Activated naive CD4-positive, alpha-beta T cell treated with anti-CD3 and anti-CD28 coated beads for 36 hours (primary cell): ENCODE data around the gene ST14. TPM values are rescaled to one million over a fixed set of nuclear protein-coding genes. Genes with fewer than 3 reads are reported as not detected.
"Not testable (repeated sequence)": the region's sequence is repeated elsewhere in the genome, so short reads cannot be mapped to it uniquely, and the experiment has no call there.

ENCODE experiments used
- CTCF ChIA-PET: fragments of 350-600 bp; sonication (Branson Sonifier 250); formaldehyde crosslinking; loops from one replicate; lab custom pipeline; 2021; ENCODE audit warnings: antibody characterized with exemption; lab: Charles Lee
- DNase-seq: peaks from one replicate; pipeline ENCODE4 v3.0.0-alpha.2; 2020
- H3K27ac Mint-ChIP-seq: one replicate; pipeline ENCODE4 v1.8.0; 2021; ENCODE audit warnings: mild to moderate bottlenecking, mixed read lengths
- H3K27me3 Mint-ChIP-seq: one replicate; pipeline ENCODE4 v1.8.0; 2021; ENCODE audit warnings: low read depth, mixed read lengths
- H3K36me3 Mint-ChIP-seq: one replicate; pipeline ENCODE4 v1.8.0; 2021; ENCODE audit warnings: low read depth, mixed read lengths
- H3K4me1 Mint-ChIP-seq: one replicate; pipeline ENCODE4 v1.8.0; 2021; ENCODE audit warnings: low read depth, mixed read lengths
- H3K4me3 Mint-ChIP-seq: one replicate; pipeline ENCODE4 v1.8.0; 2021; ENCODE audit warnings: mild to moderate bottlenecking, moderate library complexity, mixed read lengths
- H3K9me3 Mint-ChIP-seq: one replicate; pipeline ENCODE4 v1.8.0; 2021; ENCODE audit warnings: mixed read lengths
- intact Hi-C: fragments of 100-400 bp; cut with micrococcal nuclease; formaldehyde crosslinking; loops from one replicate; pipeline ENCODE4 v1.15.1; 2023
- total RNA-seq, 2 experiments: library from RNA; stranded (reverse); gene quantifications; one replicate each; pipeline ENCODE4 v1.2.3, GENCODE V29; 2021

The ST14 gene
- total RNA-seq, 2 experiments from 2014 or later: not detected

DNA sequence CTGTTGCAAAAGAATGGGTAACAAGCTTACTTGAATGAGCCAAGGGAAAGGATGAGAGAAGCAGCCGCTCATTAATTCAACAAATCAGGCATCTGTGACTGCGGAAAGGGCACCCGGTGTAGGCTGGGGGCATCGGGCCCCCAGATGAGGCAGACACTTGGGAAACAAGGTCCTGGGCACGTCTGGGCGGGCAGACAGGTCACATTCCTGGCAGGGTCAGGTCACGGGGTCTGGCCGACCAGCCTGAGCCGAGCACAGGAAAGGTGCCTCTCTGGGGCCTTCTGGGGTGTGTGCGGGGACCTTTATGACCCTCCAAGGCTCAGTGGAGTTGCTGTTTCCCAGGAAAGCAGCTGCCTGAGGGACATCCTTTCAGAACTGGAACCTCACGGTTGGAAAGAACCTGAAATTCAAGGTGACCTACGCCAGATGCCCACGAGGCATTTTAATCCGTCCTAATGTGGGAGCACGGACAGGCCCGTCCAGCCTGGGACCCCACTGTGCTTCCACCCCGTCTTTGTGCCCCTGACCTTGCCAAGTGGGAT lies 57.1 kb downstream of the ST14 start:
- intact Hi-C loops: no loop called here
- CTCF ChIA-PET: interaction anchor here (0.6 to 1.7 kb wide), 5 partner anchors 71 to 304 kb away, joined by 3 to 12 read pairs (median 3); no protein-coding TSS in a partner anchor
- no peak for DNase-seq
- no peak overlapping the region for H3K27ac Mint-ChIP-seq
- H3K9me3 Mint-ChIP-seq: no peaks in the 10 kb centered on the region
- H3K4me3 Mint-ChIP-seq: no peak overlapping the region
- H3K4me1 Mint-ChIP-seq: no peaks in the 10 kb centered on the region
- no peaks in the 10 kb centered on the region for H3K27me3 Mint-ChIP-seq
- no peaks in the 10 kb centered on the region for H3K36me3 Mint-ChIP-seq

DNA sequence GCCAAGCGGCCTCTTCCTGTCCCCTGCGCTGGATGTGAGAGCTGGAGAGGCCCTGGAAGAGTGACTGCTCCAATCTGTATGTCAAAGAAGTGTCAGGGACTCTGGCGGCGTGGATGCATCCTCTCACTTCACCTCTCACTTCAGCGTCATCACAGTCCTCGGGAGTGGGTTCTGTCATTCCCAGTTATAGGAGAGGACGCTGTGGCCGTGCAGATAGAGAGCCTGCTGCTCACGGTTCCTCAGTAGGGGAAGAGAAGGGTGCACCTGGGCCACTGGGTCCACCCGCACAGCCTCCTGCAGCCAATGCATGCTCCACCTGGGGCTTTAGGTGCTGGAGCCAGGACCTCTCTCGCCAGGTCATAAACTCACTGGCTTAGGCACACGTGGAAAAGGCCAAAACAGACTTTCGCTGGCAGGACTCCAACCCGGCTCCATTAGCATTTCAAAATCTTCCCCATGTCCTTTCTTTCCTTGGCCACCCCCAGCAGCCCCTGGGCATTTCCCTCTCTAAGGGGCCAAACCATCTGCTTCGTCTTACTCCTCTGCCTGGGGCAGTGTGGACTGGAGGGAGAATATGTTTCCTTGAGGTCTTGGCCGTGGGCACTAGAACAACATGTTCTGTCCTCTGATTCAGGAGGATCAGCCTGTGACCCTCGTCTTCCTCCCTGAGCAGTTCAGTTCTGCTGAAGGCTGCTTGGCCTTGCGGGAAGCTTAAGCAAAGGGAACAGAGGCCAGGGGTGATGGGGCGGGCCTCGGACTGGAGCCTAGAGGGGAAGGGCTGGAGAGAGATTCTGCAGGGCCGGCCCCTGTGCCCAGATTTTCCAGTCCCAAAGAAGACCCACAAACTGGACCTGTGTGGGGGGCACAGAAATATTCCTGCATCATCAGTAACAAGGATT lies 57.8 kb downstream of the ST14 start:
- no peak overlapping the region for H3K27ac Mint-ChIP-seq
- CTCF ChIA-PET: interaction anchor here (0.7 to 0.8 kb wide), 2 partner anchors 217 to 293 kb away, joined by 3 read pairs; no protein-coding TSS in a partner anchor
- intact Hi-C loops: no loop called here

DNA sequence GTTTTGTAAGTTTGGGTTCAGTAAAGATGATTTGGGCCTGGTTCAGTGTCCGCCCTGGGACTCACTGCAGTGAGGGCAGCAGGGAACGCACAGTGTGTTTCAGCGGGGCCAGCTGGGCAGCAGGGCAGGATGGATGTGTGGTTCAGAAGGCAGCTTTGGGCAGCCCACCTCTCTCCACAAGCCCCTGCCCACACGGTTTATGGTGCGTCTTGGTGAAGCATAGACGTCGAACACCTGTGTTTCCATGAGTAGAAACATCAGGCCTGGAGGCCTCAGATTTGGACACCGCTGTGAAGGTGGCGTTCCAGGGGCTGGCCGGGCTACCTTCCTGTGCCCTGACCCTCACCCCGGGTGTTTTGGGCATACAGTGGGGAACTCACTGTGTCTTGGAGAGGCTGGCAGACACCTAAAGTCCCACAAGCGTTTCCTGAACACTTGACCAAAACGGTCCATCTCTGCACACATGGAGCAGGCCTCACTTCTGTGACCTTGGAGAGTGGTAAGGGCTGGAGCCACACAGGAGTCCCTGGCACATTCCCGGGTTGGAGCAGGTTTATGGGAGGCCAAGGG lies 59.0 kb downstream of the ST14 start:
- no peaks in the 10 kb centered on the region for H3K9me3 Mint-ChIP-seq
- no peaks in the 10 kb centered on the region for H3K4me1 Mint-ChIP-seq
- no peak overlapping the region for H3K27ac Mint-ChIP-seq
- no peaks in the 10 kb centered on the region for H3K27me3 Mint-ChIP-seq
- CTCF ChIA-PET: interaction anchor here (0.8 kb wide), 1 partner anchor 216 kb away, joined by 3 read pairs; no protein-coding TSS in a partner anchor
- DNase-seq: no peak
- no peaks in the 10 kb centered on the region for H3K36me3 Mint-ChIP-seq
- H3K4me3 Mint-ChIP-seq: no peak overlapping the region
- intact Hi-C loops: no loop called here

More for the DNA sequence above, 57.8 kb downstream of the ST14 start:
- H3K9me3 Mint-ChIP-seq: no peaks in the 10 kb centered on the region
- no peaks in the 10 kb centered on the region for H3K27me3 Mint-ChIP-seq
- DNase-seq: no peak
- H3K36me3 Mint-ChIP-seq: no peaks in the 10 kb centered on the region
- no peaks in the 10 kb centered on the region for H3K4me1 Mint-ChIP-seq
- no peak overlapping the region for H3K4me3 Mint-ChIP-seq

DNA sequence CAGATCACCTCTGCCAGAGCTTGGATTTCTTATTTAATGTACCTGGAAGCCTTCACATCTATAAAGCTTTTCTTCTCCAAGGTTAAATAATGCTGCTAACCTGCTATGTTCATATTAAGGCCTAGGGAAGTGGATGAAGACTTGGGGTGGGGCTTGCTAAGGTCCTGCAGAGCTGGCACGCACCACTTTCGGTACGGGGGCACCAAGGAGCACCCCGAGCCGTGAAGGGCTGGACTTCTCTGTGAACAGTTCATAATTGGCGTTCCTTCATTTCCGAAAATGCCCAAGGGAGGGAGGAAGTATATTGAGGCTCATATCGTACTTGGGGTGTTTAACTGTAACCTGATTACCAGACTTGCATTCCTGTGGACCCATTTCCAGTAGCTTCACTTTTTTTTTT lies 59.6 kb downstream of the ST14 start:
- no peaks in the 10 kb centered on the region for H3K27me3 Mint-ChIP-seq
- no peaks in the 10 kb centered on the region for H3K9me3 Mint-ChIP-seq
- no peak for DNase-seq
- no peaks in the 10 kb centered on the region for H3K4me1 Mint-ChIP-seq
- no peak overlapping the region for H3K4me3 Mint-ChIP-seq
- intact Hi-C loops: no loop called here
- CTCF ChIA-PET: interaction anchor here (0.6 kb wide), 1 partner anchor 1737 kb away, joined by 7 read pairs; no protein-coding TSS in a partner anchor
- H3K36me3 Mint-ChIP-seq: no peaks in the 10 kb centered on the region
- H3K27ac Mint-ChIP-seq: no peak overlapping the region

DNA sequence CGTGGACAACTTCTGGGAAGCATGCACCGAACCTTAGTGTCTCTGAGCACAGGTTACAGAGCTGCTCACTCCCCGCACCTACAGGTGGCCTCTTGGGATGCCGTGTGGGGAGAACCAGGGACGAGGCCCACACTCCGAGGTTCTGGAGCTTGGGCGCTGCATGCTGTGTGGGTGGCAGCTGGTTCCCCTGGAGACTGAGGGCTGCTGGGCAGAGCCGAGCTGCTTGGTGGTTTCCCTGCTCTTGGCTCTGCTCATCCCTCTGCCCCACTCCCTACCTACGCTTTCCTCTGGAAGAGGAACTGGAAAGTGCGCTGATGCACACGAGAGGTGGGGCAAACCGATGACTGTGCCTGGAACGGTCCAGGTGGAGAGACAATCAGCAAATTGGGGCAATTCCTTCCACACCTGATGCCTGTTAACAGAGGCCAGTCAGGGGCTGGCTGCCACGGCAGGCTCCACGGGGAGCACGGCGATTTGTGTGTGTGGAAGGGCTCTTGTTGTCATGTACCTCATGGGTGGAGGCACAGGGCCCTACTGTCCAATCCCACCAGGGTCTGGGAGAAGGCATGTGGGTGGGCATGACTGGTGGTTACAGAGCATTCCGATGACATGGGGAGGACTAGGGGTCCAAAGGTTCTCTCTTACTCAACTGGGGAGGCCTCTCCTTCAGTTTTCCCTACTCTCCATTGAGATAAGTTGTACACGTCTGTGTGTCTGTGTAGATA lies 60.9 kb downstream of the ST14 start:
- no peaks in the 10 kb centered on the region for H3K27me3 Mint-ChIP-seq
- H3K4me1 Mint-ChIP-seq: no peaks in the 10 kb centered on the region
- H3K4me3 Mint-ChIP-seq: no peak overlapping the region
- no peak overlapping the region for H3K27ac Mint-ChIP-seq
- CTCF ChIA-PET: no interaction called here
- H3K36me3 Mint-ChIP-seq: no peaks in the 10 kb centered on the region
- H3K9me3 Mint-ChIP-seq: no peaks in the 10 kb centered on the region
- no peak for DNase-seq
- intact Hi-C loops: no loop called here

DNA sequence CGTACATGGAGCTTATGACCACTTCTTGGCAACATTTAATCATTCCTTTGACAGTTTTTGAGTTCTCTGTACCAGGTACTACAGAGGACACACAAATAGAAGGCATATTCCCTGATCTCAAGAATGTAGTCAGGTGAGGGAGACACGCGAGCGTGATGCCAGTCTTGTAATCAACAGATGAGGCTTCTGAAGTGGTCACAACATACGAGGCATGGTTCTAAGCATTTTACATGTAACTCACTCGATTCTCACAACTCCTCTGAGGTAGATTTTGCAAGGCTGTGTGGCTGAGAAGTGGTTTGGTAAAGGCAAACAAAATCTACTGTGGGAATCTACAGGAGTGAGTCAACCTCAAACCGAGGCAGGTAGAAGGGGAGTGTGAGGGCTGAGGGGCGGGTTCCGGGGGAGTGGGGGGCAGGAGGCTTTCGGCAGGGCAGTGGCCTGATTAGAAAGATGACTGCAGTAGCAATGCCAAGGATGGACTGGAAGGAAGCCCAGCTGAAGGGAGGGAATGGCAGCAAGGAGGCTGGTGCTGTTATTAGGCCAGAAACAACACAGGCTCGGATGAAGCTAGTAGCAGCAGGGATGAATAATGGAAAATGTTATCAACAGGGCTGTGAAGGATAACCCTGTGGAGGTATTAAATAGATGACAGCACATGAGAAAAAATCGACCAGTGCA lies 63.8 kb downstream of the ST14 start:
- Mint-ChIP-seq H3K9me3 (no peaks in the 10 kb centered on the region), H3K4me3 (no peak overlapping the region), H3K36me3 (no peaks in the 10 kb centered on the region), H3K4me1 (no peaks in the 10 kb centered on the region), H3K27me3 (no peaks in the 10 kb centered on the region), H3K27ac (no peak overlapping the region)
- intact Hi-C loops: no loop called here
- DNase-seq: no peak
- CTCF ChIA-PET: interaction anchor here (2.0 kb wide), 1 partner anchor 11 kb away, joined by 15 read pairs; no protein-coding TSS in a partner anchor

DNA sequence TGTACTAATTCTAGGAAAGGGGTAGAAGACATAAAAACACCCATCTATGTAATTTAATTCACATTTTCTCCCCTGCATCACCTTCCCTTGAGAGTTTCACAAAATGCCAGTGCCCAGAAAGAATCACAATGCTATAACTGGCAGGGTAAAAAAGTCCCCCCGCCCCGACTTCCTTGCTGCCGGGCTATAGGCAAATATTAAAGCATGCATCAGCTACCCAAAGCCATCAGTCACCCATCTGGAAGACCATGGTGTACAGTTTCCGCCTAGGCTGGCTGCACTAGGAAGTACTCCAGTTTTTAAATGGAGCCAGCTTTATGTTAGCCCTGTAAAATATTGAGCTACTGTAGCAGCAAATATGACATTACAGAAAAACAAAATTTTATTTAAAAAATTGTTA lies 67.8 kb downstream of the ST14 start:
- H3K27ac Mint-ChIP-seq: no peak overlapping the region
- CTCF ChIA-PET: interaction anchor here (0.6 kb wide), 1 partner anchor 237 kb away, joined by 3 read pairs; no protein-coding TSS in a partner anchor
- no peak overlapping the region for H3K4me3 Mint-ChIP-seq
- DNase-seq: no peak
- no peaks in the 10 kb centered on the region for H3K36me3 Mint-ChIP-seq
- no peaks in the 10 kb centered on the region for H3K9me3 Mint-ChIP-seq
- intact Hi-C loops: no loop called here
- H3K27me3 Mint-ChIP-seq: no peaks in the 10 kb centered on the region
- H3K4me1 Mint-ChIP-seq: no peaks in the 10 kb centered on the region

DNA sequence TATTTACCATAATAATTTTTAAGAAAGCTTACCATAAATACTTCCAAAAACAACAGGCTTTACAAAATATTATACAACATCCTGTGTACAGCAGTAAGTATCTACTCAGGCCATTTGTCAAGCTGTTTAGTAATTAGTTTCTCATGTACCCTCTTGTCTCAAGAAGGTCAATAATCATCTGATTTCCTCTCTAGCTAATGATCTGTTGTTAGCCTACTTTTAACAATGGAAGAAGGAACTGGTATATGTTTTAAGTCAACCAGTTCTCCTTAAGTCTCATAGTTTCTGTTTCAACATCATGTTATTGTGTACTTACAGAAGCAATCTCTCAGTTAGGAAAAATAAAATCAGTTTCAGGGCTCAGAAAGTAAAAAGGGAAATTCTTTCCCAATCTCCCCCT lies 73.9 kb downstream of the ST14 start:
- H3K4me1 Mint-ChIP-seq, CTCF ChIA-PET: not testable (repeated sequence)

DNA sequence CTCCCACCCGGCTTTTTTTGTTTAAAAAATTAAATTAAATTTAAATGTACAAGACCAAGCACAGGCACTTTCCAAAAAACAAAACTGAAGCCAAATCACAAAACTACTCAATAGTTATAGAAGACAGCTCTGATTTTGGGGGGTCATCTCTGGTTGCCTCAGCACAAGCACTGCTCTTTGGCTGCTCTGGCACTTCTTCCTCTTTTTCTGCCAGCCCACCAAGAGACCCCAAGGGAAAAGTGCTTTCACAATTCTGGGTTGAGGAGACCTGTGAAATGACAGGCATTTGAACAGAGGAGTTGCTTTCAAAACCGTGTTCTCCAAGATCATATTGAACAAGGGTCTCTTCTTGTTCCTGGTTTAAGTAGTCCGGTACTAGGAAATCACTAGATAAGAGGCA lies 74.3 kb downstream of the ST14 start:
- intact Hi-C loops, H3K4me3 Mint-ChIP-seq, DNase-seq, H3K27me3 Mint-ChIP-seq, H3K4me1 Mint-ChIP-seq, H3K9me3 Mint-ChIP-seq, H3K27ac Mint-ChIP-seq: not testable (repeated sequence)
- CTCF ChIA-PET: interaction anchor here (0.5 kb wide), 1 partner anchor 743 kb away, joined by 3 read pairs; no protein-coding TSS in a partner anchor
- peaks cover 13% of the 10 kb centered on the region for H3K36me3 Mint-ChIP-seq

More for the DNA sequence above, 73.9 kb downstream of the ST14 start:
- H3K4me3 Mint-ChIP-seq, H3K9me3 Mint-ChIP-seq, H3K27ac Mint-ChIP-seq, DNase-seq, intact Hi-C loops, H3K27me3 Mint-ChIP-seq: not testable (repeated sequence)
- H3K36me3 Mint-ChIP-seq: peaks cover 12% of the 10 kb centered on the region

DNA sequence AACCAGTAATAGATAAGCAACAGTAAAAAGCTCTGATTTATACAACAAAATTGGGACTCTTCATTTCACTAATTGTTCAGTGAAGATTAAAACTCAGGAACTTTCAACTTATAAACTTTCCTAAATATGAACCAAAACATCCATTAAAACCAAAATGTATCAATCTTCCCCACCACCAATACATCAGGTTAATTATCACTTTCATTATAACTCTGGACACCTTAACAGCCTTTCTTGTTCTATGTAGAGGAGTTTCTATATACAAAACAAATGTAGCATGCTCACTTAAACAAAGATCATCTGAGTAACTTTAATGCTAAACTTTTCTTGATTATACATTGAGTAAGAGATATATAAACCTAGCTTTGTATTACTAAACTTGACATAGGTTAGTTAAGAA lies 74.7 kb downstream of the ST14 start:
- no peak overlapping the region for H3K27ac Mint-ChIP-seq
- intact Hi-C loops: no loop called here
- DNase-seq: no peak
- CTCF ChIA-PET: interaction anchor here (0.5 kb wide), 1 partner anchor 743 kb away, joined by 3 read pairs; no protein-coding TSS in a partner anchor
- peaks cover 15% of the 10 kb centered on the region for H3K36me3 Mint-ChIP-seq
- no peaks in the 10 kb centered on the region for H3K4me1 Mint-ChIP-seq
- no peaks in the 10 kb centered on the region for H3K27me3 Mint-ChIP-seq
- H3K4me3 Mint-ChIP-seq: no peak overlapping the region
- H3K9me3 Mint-ChIP-seq: no peaks in the 10 kb centered on the region

DNA sequence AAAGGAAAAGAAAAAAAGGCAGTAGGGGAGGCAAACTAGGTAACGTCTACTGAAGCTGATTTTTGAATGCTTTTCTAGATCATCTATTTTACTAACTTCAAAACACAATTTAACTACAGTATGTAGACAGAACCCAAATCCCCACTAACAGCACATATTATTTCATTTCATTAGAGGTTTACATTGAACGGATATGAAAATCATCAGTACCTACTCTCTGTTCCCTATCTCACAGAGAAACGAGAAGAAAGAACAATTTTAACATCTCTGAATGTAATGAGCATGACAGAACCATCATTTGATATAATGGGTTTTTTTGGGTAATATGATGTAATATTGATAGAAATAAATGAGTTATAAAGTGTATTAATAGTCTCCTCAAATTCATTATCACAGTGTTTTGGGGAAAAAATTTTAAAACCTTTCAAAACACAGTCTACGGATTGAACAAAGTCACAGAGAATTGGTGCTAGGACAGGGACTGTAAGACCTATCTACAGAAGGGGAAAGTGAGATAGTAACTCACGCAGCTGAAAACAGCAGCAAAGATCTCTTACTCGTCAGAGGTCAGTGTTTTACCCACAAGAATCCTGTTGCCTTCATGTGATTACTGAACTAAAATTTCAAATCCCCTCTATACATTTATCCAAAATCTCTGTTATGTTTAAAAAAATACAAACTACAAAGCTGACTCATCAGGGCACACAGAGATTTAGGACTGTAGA lies 77.9 kb downstream of the ST14 start:
- Mint-ChIP-seq H3K4me1 (no peaks in the 10 kb centered on the region), H3K9me3 (no peaks in the 10 kb centered on the region), H3K27me3 (no peaks in the 10 kb centered on the region), H3K27ac (no peak overlapping the region), H3K4me3 (no peak overlapping the region), H3K36me3 (peaks cover 19% of the 10 kb centered on the region)
- intact Hi-C loops: no loop called here
- DNase-seq: no peak
- CTCF ChIA-PET: interaction anchor here (0.8 kb wide), 1 partner anchor 25 kb away, joined by 3 read pairs; no protein-coding TSS in a partner anchor
